OCI-LY1 (cell line): ENCODE data around the gene ETFBKMT.

Experiments
- EZH2 ChIP-seq: fragments of 200-600 bp; sonication (generic), shearing (Covaris generic); IDR thresholded peaks from 2 replicates; pipeline ENCODE4 v1.8.0; 2017; ENCODE audit warnings: borderline replicate concordance, mixed run types, mild to moderate bottlenecking, antibody characterized with exemption, low read length, moderate library complexity, mixed read lengths
- TF ChIP-seq, protein P1 (sequence below): fragments of 200-600 bp; sonication (generic), shearing (Covaris generic); IDR thresholded peaks from 2 replicates; pipeline ENCODE4 v1.5.1; 2017; ENCODE audit warnings: mild to moderate bottlenecking, antibody characterized with exemption, low read length, moderate library complexity, mixed read lengths

DNA sequence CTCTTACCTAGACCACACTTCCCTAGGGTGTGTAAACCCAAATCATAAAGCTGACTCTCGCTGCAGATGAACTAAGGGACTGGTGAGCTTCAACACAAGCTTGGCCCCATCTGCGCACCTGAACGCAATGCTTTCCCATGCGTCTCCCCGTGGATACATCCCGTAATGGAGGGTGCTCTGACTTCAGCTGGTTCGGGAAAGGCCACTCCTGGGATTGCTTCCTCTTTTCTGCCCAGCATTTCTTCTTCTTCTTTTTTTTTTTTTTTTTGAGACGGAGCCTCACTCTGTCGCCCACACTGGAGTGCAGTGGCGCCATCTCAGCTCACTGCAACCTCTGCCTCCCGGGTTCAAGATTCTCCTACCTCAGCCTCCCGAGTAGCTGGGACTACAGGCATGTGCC lies 27.7 kb upstream of the ETFBKMT start:
- no peak for TF ChIP-seq EZH2
- TF ChIP-seq, protein P1, sequence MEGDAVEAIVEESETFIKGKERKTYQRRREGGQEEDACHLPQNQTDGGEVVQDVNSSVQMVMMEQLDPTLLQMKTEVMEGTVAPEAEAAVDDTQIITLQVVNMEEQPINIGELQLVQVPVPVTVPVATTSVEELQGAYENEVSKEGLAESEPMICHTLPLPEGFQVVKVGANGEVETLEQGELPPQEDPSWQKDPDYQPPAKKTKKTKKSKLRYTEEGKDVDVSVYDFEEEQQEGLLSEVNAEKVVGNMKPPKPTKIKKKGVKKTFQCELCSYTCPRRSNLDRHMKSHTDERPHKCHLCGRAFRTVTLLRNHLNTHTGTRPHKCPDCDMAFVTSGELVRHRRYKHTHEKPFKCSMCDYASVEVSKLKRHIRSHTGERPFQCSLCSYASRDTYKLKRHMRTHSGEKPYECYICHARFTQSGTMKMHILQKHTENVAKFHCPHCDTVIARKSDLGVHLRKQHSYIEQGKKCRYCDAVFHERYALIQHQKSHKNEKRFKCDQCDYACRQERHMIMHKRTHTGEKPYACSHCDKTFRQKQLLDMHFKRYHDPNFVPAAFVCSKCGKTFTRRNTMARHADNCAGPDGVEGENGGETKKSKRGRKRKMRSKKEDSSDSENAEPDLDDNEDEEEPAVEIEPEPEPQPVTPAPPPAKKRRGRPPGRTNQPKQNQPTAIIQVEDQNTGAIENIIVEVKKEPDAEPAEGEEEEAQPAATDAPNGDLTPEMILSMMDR = no peak
